SH-SY5Y (cell line): ENCODE results near the gene NAALADL2.

Experiments used
- GATA2 ChIP-seq: IDR thresholded peaks from 2 replicates; pipeline ENCODE4 v1.6.1; 2011; ENCODE audit warnings: mild to moderate bottlenecking, low read depth, low read length
- GATA3 ChIP-seq: IDR thresholded peaks from 2 replicates; pipeline ENCODE4 v1.6.1; 2011; ENCODE audit warnings: low read depth, mild to moderate bottlenecking, low read length, moderate library complexity

DNA sequence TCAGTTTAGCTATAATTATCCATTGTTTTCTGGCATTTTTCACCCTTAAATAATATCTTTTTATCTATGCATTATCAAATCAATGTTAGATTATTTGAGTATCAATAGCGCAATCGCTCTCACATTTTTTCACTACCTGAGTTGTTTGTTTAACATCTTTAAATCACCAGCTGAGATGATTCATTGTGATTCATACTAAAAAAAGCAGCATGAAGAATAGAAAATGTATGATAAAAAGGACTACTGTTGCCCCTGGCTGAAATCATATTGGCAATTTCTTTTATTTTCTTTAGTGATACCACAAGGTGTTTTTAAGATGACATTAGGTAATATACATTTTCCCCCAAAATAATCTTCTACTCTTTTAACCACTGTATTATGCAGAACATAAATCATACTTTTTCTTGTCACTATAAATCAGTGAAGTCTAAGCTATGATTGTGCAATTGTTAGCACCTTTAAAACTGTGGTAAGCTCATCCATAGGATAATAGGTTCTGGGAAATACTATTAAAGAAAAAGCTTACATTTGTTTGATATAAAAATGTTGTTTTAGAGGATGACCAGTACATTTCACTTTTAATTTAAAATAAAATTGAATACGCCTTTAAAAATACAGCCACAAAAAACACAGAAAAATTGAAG, 889.1 kb downstream of the NAALADL2 start:
- TF ChIP-seq GATA2 (no peak), GATA3 (no peak)
